Left ventricle myocardium inferior (tissue), 1 donor: ENCODE data around the gene MAN2B2. TPM values are rescaled to one million over a fixed set of nuclear protein-coding genes. Genes with fewer than 3 reads are reported as not detected.

ENCODE experiments used
- DNase-seq: peaks from one replicate; pipeline ENCODE4 v3.0.0-alpha.2; 2020
- H3K27ac ChIP-seq: fragments of 200-600 bp; replicated peaks from 2 replicates; pipeline ENCODE4 v1.8.0; 2021
- H3K27me3 ChIP-seq: fragments of 200-600 bp; 2 replicates; pipeline ENCODE4 v1.8.0; 2021; ENCODE audit warnings: low read depth
- H3K36me3 ChIP-seq: fragments of 200-600 bp; 2 replicates; pipeline ENCODE4 v1.8.0; 2021
- H3K4me1 ChIP-seq: fragments of 200-600 bp; 2 replicates; pipeline ENCODE4 v1.8.0; 2021
- H3K4me3 ChIP-seq: fragments of 200-600 bp; 2 replicates; pipeline ENCODE4 v1.8.0; 2021; ENCODE audit warnings: mild to moderate bottlenecking, moderate library complexity
- H3K9me3 ChIP-seq: fragments of 200-600 bp; replicated peaks from 2 replicates; pipeline ENCODE4 v1.8.0; 2021
- CTCF ChIP-seq: fragments of 200-600 bp; IDR thresholded peaks from 2 replicates; pipeline ENCODE4 v1.8.0; 2021; ENCODE audit warnings: antibody characterized with exemption, mild to moderate bottlenecking, borderline replicate concordance
- intact Hi-C: fragments of 100-400 bp; cut with micrococcal nuclease; formaldehyde crosslinking; loops from one replicate; pipeline ENCODE4 v1.11.0; 2022
- total RNA-seq: library from RNA; stranded (reverse); fragmentation: NEBNext Ultra II Directional; extraction: Animal tissue kit (Norgen Biotek cat#: 25700); gene quantifications from one replicate; pipeline ENCODE4 v1.2.1, GENCODE V29; 2021
- donor health status: DM: no; HTN: yes; CAD: no; lungs with severe emphysema.

The MAN2B2 gene
- total RNA-seq, 1 donor from 2014 or later, result 18.5 TPM

- Histone ChIP-seq H3K4me1 (no peaks in the 10 kb centered on the region), H3K4me3 (no peak overlapping the region), H3K36me3 (peaks cover 66% of the 10 kb centered on the region), H3K27ac (no peak overlapping the region), H3K27me3 (no peaks in the 10 kb centered on the region), H3K9me3 (peaks cover 34% of the 10 kb centered on the region)
- intact Hi-C loops, result no loop called here
- no peak for DNase-seq
- no peak for TF ChIP-seq CTCF
These were observed 9.9 kb downstream of the MAN2B2 start for GRCh38 chr4:6584865-6585264.

DNA sequence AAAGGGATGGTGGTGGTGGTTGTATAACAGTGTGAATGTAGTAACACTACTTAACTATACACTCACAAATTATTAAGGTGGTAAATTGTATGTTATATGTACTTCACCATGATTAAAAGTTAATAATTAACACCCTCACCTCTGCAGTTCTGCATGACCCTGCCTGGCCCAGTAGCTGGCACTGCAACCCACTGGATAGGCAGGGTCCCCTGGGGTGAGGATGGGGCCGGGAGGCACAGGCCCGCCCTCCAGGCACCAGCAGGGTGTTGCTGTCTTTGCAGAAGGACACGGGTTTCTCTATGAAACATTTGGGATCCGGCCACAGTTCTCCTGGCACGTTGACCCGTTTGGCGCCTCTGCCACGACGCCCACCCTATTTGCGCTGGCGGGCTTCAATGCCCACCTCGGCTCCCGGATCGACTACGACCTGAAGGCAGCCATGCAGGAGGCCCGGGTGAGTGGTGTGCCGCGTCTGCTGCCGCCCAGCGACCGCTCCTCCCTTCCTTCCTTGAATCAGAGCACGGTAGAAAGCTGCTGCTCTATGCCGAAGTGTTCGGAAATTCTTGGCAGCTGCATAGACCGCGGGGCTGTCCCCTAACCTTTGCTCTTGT lies 11.8 kb downstream of the MAN2B2 start:
- peaks cover 62% of the 10 kb centered on the region for H3K36me3 ChIP-seq

DNA sequence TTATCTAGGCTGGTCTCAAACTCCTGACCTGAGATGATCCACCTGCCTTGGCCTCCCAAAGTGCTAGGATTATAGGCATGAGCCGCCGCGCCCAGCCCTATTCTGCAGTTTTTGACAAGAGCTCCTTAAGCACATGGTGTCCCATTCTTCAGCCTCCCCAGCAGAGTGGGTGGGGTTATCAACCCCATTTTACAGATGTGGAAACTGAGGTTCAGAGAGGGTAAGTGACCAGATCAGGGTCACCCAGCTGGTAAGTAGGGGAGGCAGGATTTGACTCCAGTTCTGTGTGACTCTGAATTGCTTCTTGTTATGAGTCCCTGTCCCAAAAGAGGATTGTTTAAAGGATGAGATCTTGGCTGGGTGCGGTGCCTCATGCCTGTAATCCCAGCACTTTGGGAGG lies 14.5 kb downstream of the MAN2B2 start:
- Histone ChIP-seq H3K4me3 (no peak overlapping the region), H3K36me3 (peaks cover 50% of the 10 kb centered on the region), H3K9me3 (peaks cover 15% of the 10 kb centered on the region), H3K4me1 (no peaks in the 10 kb centered on the region), H3K27ac (no peak overlapping the region), H3K27me3 (no peaks in the 10 kb centered on the region)
- DNase-seq, result no peak
- intact Hi-C loops, result no loop called here
- no peak for TF ChIP-seq CTCF

More for the DNA sequence above, 11.8 kb downstream of the MAN2B2 start:
- TF ChIP-seq CTCF, result no peak
- Histone ChIP-seq H3K9me3 (peaks cover 34% of the 10 kb centered on the region), H3K4me3 (no peak overlapping the region), H3K27me3 (no peaks in the 10 kb centered on the region), H3K4me1 (no peaks in the 10 kb centered on the region), H3K27ac (no peak overlapping the region)
- DNase-seq, result no peak
- intact Hi-C loops, result no loop called here

DNA sequence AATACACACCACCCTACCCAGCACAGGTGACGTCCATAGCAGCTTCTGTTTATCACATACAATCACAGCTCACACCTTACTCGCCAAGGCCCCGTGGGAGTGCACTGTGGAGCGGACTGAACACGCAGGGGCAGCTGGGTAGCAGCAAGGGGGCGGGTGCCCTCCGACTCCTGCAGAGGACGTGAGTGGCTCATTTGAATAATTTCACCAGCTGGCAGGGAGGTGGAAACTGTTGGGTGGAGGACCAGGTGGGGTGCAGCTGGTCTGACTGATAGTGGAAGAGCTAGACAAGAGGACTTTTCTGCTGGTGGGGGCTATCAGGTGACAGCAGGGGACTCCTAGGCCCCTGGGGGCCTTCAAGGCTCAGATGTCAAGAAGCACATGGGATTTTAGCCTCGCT lies 16.3 kb downstream of the MAN2B2 start:
- H3K9me3 ChIP-seq, result no peaks in the 10 kb centered on the region
- H3K4me3 ChIP-seq, result no peak overlapping the region
- H3K4me1 ChIP-seq, result no peaks in the 10 kb centered on the region
- H3K27ac ChIP-seq, result no peak overlapping the region
- intact Hi-C loops, result no loop called here
- no peak for TF ChIP-seq CTCF
- H3K36me3 ChIP-seq, result peaks cover 36% of the 10 kb centered on the region
- DNase-seq, result no peak
- H3K27me3 ChIP-seq, result no peaks in the 10 kb centered on the region

DNA sequence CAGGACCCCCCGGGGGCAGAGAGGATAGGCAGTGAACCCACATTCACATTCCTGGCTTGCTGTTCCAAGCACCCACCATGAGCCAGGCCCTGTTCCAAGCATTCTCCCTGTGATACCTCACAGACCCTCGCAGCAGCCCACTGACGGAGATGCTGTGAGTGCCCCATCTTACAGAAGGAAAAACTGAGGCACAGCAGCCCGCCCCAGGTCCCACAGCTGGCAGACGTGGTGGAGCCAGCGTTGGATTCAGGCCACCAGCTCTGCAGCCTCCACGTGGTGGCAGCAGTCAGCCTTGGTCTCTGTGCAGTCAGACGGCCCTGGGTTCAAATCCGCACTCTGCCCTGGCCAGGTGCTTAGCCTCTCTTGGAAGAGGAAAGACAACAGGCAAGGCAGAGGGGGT lies 16.8 kb downstream of the MAN2B2 start:
- H3K36me3 ChIP-seq, result peaks cover 36% of the 10 kb centered on the region
- no peaks in the 10 kb centered on the region for H3K27me3 ChIP-seq
- H3K9me3 ChIP-seq, result no peaks in the 10 kb centered on the region
- H3K4me3 ChIP-seq, result no peak overlapping the region
- H3K27ac ChIP-seq, result no peak overlapping the region
- intact Hi-C loops, result no loop called here
- no peaks in the 10 kb centered on the region for H3K4me1 ChIP-seq
- DNase-seq, result no peak
- TF ChIP-seq CTCF, result no peak
